Daoy (cell line): ENCODE measurements around the gene SSR1. TPM values are rescaled to one million over a fixed set of nuclear protein-coding genes. Genes with fewer than 3 reads are reported as not detected.

Experiments used
- total RNA-seq: library from RNA; depleted of rRNA; stranded (reverse); fragments of >200 nt; shearing (Covaris generic); gene quantifications from 2 replicates; pipeline ENCODE4 v1.2.3, GENCODE V29; 2014; rRNA removed

SSR1 gene
- total RNA-seq, 1 experiment from 2014 or later = 154 TPM

Other genes starting within 250 kb of the SSR1 start
- gene RREB1, start 205.2 kb downstream of the SSR1 start, total RNA-seq = 7.0 and 7.9 TPM in 2 replicates
- 0.11 and 0.36 TPM in 2 replicates for gene CAGE1, start 76.5 kb upstream of the SSR1 start, total RNA-seq
- 37.9 and 48.8 TPM in 2 replicates for gene RIOK1, start 76.6 kb upstream of the SSR1 start, total RNA-seq
- 62.7 and 67.4 TPM in 2 replicates for gene DSP, start 228.5 kb upstream of the SSR1 start, total RNA-seq